K562 (cell line): ENCODE data around the gene CCDC33.

Experiments used
- CBX5 ChIP-seq: IDR thresholded peaks from 2 replicates; pipeline ENCODE4 v1.6.1; 2014; ENCODE audit warnings: low read depth, borderline replicate concordance
- EP300 ChIP-seq: IDR thresholded peaks from 2 replicates; pipeline ENCODE4 v1.6.1; 2012; ENCODE audit warnings: low read length, improper control_type of control experiment
- HNRNPL ChIP-seq: fragments of 200-400 bp; formaldehyde crosslinking; IDR thresholded peaks from 2 replicates; pipeline ENCODE4 v1.6.1; 2017; ENCODE audit warnings: low read depth, mild to moderate bottlenecking, low read length
- MXI1 ChIP-seq: IDR thresholded peaks from 2 replicates; pipeline ENCODE4 v1.6.1; 2011; ENCODE audit warnings: low read depth, mild to moderate bottlenecking, improper control_type of control experiment, low read length
- MYNN ChIP-seq, 2 experiments: sonication (generic); formaldehyde crosslinking in 1 of 2; IDR thresholded peaks; 2 replicates each; pipeline versions ENCODE4 v1.5.0 to v1.6.1; 2016 to 2020; ENCODE audit warnings: antibody characterized with exemption in 1 of 2, missing genetic modification reagents in 1 of 2
- RNF2 ChIP-seq: sonication (generic); IDR thresholded peaks from 2 replicates; pipeline ENCODE4 v1.6.1; 2016
- TAF1 ChIP-seq: IDR thresholded peaks from 2 replicates; pipeline ENCODE4 v1.6.1; 2011; ENCODE audit warnings: mild to moderate bottlenecking, low read length, moderate library complexity; ENCODE audit not compliant: insufficient read depth, control insufficient read depth, severe bottlenecking; ENCODE audit errors: extremely low read depth
- YBX1 ChIP-seq: fragments of 450-650 bp; IDR thresholded peaks from 2 replicates; pipeline ENCODE4 v1.7.1; 2016; ENCODE audit warnings: mild to moderate bottlenecking
- ZC3H11A ChIP-seq: IDR thresholded peaks from 2 replicates; pipeline ENCODE4 v1.6.1; 2012; ENCODE audit warnings: low read depth, low read length, improper control_type of control experiment
- ZNF445 ChIP-seq: fragments of 250-450 bp; sonication (Bioruptor Pico); IDR thresholded peaks from 2 replicates; pipeline ENCODE4 v1.4.0; 2020; ENCODE audit warnings: low read depth, mild to moderate bottlenecking, moderate library complexity
- TF ChIP-seq, protein P1 (sequence below), 2 experiments: fragments of 450-650 bp; formaldehyde crosslinking in 1 of 2; IDR thresholded peaks; 2 replicates each; pipeline versions ENCODE4 v1.4.0 to v1.6.1; 2014 to 2020; ENCODE audit warnings: mild to moderate bottlenecking in 2 of 2, borderline replicate concordance in 1 of 2, low read depth in 1 of 2

DNA sequence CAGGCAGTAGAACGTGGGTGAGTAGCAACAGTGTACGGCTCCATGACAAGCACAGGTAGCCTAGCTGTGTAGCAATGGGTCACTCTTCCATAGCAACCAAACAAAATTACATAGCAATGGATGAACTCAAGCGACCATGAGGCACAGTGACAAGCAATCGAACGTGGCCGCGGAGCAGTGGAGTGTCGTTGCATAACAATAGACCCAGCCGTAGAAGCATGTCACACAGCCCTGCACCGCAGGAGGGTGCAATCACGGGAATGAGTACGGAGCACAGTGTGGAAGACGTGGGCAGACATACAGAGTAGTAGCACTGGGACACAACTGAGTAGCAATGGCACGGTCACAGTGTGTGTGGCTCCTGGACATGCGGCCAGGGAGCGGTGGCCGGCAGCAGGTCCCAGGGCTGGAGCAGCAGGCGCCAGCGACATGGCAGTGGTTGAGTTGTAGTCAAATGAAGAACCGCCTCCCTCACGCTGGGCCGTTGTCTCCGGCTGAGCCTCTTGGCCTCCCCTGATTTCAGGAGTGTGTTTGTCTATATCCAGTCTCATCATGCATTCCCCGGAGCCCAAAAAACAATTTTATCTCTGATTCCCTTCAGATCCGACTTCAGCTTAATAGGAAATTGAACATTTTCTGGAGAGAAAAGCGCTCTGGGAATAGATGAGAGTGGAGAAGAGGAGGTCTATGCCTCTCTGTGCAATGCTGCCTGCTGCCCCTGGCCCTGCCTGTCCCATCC, 64.1 kb downstream of the CCDC33 start:
- TF ChIP-seq TAF1: no peak
- TF ChIP-seq HNRNPL: no peak
- TF ChIP-seq ZC3H11A: no peak
- TF ChIP-seq ZNF445 (CRISPR knock-in tag): no peak
- TF ChIP-seq, protein P1, sequence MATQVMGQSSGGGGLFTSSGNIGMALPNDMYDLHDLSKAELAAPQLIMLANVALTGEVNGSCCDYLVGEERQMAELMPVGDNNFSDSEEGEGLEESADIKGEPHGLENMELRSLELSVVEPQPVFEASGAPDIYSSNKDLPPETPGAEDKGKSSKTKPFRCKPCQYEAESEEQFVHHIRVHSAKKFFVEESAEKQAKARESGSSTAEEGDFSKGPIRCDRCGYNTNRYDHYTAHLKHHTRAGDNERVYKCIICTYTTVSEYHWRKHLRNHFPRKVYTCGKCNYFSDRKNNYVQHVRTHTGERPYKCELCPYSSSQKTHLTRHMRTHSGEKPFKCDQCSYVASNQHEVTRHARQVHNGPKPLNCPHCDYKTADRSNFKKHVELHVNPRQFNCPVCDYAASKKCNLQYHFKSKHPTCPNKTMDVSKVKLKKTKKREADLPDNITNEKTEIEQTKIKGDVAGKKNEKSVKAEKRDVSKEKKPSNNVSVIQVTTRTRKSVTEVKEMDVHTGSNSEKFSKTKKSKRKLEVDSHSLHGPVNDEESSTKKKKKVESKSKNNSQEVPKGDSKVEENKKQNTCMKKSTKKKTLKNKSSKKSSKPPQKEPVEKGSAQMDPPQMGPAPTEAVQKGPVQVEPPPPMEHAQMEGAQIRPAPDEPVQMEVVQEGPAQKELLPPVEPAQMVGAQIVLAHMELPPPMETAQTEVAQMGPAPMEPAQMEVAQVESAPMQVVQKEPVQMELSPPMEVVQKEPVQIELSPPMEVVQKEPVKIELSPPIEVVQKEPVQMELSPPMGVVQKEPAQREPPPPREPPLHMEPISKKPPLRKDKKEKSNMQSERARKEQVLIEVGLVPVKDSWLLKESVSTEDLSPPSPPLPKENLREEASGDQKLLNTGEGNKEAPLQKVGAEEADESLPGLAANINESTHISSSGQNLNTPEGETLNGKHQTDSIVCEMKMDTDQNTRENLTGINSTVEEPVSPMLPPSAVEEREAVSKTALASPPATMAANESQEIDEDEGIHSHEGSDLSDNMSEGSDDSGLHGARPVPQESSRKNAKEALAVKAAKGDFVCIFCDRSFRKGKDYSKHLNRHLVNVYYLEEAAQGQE (IDR thresholded peaks at IDR 0.05; ENCODE audit: borderline replicate concordance): no peak
- TF ChIP-seq, protein P1 (CRISPR knock-in tag; IDR thresholded peaks at IDR 0.05; ENCODE audit: low read depth): no peak
- TF ChIP-seq YBX1: no peak
- TF ChIP-seq RNF2: no peak
- TF ChIP-seq EP300: no peak
- no peak for TF ChIP-seq MYNN (IDR thresholded peaks at IDR 0.05)
- no peak for TF ChIP-seq MYNN (CRISPR knock-in tag; IDR thresholded peaks at IDR 0.05)
- TF ChIP-seq CBX5: no peak
- no peak for TF ChIP-seq MXI1
